PFSK-1 (cell line): ENCODE measurements around the gene PDGFC.

Experiments
- FOXP2 ChIP-seq: optimal IDR thresholded peaks from 2 replicates; pipeline ENCODE3; 2011; ENCODE audit warnings: borderline replicate concordance, control low read depth, inconsistent platforms; ENCODE audit not compliant: insufficient read depth; ENCODE audit errors: extremely low read length, extremely low read depth
- POLR2AphosphoS5 ChIP-seq: IDR thresholded peaks from 2 replicates; pipeline ENCODE4 v1.6.1; 2012; ENCODE audit warnings: low read depth, mild to moderate bottlenecking, control low read depth, low read length, moderate library complexity
- SIN3A ChIP-seq: IDR thresholded peaks from 2 replicates; pipeline ENCODE4 v1.6.1; 2012; ENCODE audit warnings: mild to moderate bottlenecking, low read length, moderate library complexity, borderline replicate concordance; ENCODE audit not compliant: insufficient read depth
- TAF1 ChIP-seq: IDR thresholded peaks from 2 replicates; pipeline ENCODE4 v1.6.1; 2012; ENCODE audit warnings: low read length, control low read depth, borderline replicate concordance; ENCODE audit not compliant: insufficient read depth
- TF ChIP-seq, protein P1 (sequence below), 2 experiments: IDR thresholded peaks; 2 replicates each; pipeline versions ENCODE4 v1.6.1 to v1.8.0; 2011 to 2012; ENCODE audit warnings: low read depth in 2 of 2, low read length in 2 of 2, control low read depth in 1 of 2, inconsistent platforms in 1 of 2, mild to moderate bottlenecking in 1 of 2, moderate library complexity in 1 of 2; ENCODE audit not compliant: insufficient read depth in 1 of 2

PDGFC gene

DNA sequence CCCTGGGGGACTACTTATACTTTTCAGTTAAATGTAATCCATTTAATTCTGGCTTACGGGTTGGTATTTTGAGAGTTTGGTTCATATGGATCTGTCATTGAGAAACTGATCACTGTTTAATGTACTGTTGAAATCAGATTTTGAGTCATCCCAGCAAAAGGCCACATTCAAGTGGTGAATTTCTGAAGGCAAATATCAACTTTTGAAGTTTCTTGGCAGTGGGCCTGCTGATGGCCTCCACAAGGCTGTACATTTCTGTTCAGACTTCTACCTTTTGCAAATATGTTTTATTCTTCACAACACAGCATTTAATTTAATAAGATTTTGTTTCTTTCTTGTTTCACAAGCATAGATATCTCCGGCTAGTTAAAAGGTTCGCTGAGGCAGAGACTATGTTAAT, 138.7 kb downstream of the PDGFC start:
- TF ChIP-seq SIN3A (no peak), FOXP2 (no peak), POLR2AphosphoS5 (no peak), TAF1 (no peak)
- TF ChIP-seq, protein P1, sequence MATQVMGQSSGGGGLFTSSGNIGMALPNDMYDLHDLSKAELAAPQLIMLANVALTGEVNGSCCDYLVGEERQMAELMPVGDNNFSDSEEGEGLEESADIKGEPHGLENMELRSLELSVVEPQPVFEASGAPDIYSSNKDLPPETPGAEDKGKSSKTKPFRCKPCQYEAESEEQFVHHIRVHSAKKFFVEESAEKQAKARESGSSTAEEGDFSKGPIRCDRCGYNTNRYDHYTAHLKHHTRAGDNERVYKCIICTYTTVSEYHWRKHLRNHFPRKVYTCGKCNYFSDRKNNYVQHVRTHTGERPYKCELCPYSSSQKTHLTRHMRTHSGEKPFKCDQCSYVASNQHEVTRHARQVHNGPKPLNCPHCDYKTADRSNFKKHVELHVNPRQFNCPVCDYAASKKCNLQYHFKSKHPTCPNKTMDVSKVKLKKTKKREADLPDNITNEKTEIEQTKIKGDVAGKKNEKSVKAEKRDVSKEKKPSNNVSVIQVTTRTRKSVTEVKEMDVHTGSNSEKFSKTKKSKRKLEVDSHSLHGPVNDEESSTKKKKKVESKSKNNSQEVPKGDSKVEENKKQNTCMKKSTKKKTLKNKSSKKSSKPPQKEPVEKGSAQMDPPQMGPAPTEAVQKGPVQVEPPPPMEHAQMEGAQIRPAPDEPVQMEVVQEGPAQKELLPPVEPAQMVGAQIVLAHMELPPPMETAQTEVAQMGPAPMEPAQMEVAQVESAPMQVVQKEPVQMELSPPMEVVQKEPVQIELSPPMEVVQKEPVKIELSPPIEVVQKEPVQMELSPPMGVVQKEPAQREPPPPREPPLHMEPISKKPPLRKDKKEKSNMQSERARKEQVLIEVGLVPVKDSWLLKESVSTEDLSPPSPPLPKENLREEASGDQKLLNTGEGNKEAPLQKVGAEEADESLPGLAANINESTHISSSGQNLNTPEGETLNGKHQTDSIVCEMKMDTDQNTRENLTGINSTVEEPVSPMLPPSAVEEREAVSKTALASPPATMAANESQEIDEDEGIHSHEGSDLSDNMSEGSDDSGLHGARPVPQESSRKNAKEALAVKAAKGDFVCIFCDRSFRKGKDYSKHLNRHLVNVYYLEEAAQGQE (IDR thresholded peaks at IDR 0.05; ENCODE audit: insufficient read depth in 1 of 2, low read depth in 2 of 2, low read length in 2 of 2), result no peak

DNA sequence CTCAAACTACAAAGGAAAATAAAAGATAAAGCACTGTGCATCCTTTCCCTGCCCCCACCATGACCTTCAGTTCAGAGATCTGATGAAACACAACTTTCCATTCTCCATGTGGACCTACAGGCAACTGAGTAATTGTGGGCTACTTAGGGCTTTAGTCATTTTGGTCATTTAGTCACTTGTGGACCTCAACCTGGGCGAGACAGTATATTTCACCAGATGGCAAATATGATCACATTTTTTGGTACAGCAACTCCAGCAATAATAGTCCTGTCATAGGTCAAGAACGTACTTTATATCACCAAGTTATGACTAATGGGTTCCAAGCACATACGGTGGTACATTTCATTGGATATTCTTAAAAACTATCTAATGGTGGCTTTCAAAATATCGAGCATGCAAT, 141.2 kb downstream of the PDGFC start:
- no peak for TF ChIP-seq FOXP2
- TF ChIP-seq POLR2AphosphoS5, result no peak
- no peak for TF ChIP-seq SIN3A
- no peak for TF ChIP-seq TAF1
- TF ChIP-seq, protein P1 (IDR thresholded peaks at IDR 0.05; ENCODE audit: insufficient read depth in 1 of 2, low read depth in 2 of 2, low read length in 2 of 2), result no peak

DNA sequence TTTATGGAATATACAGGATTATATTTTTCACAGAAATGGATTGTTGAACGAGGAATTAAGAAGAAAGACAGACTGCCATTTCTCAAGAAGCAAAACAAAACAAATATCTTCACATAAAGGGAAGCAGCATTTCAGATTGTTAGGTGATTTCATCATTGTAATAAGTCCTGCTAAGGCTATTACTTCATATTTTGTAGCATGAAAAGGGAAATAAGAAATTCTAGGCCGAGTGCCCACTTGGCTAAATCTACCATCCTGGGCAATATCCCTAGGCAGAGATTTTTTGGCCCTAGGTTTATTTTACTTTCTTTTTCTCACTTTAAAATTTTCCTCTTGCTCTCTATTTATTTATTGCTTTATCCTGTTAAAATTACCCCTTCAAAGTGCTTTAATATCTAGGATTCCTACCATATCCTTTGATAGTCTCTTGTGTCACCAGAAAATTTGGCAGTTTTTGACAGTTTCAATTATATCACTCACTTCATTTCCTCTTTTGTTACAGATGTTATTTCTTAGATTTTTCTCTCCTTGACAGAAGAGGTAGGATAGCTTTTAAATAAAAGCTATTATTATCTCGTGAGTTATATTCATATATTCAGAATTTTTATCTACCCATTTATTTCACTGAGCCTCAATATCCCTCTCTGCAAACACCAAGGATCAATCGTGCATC, 142.3 kb downstream of the PDGFC start:
- TF ChIP-seq FOXP2, result no peak
- TF ChIP-seq, protein P1 (IDR thresholded peaks at IDR 0.05; ENCODE audit: insufficient read depth in 1 of 2, low read depth in 2 of 2, low read length in 2 of 2), result no peak
- no peak for TF ChIP-seq SIN3A
- TF ChIP-seq POLR2AphosphoS5, result no peak

DNA sequence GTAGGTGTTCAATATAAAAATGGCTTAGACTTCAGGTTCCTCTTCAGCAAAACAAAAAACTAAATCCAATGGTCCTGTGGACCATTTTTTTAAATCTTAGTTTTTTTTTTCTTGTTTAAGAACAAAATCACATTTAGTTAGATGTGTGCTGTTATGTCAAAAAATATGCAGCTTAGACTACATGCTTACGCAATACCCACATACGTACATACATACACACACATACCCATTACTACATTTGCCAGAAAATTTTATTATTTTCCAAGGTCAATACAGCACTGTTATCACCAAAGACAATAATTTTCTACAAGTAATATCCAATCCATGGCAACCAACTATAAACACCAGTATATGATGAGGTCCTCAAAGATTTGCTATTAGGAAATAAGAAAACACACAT, 144.1 kb downstream of the PDGFC start:
- TF ChIP-seq SIN3A (no peak), POLR2AphosphoS5 (no peak), FOXP2 (no peak), TAF1 (no peak)
- TF ChIP-seq, protein P1 (IDR thresholded peaks at IDR 0.05; ENCODE audit: insufficient read depth in 1 of 2, low read depth in 2 of 2, low read length in 2 of 2), result no peak

DNA sequence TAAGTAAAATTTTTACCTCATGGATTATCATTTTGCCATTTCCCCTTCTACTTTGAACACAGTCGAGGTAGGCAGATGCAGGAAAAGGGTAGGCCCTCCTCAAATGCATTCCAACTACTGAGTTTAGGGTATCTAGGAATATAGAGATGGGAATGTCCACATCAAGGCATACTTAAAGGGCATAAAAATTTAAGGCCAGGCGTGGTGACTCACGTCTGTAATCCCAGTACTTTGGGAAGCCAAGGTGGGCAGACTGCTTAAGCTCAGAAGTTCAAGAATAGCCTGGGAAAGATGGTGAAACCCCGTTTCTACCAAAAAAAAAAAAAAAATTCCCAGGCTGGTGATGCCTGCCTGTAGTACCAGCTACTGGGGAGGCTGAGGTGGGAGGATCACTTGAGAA, 146.5 kb downstream of the PDGFC start:
- TF ChIP-seq, protein P1 (IDR thresholded peaks at IDR 0.05; ENCODE audit: insufficient read depth in 1 of 2, low read depth in 2 of 2, low read length in 2 of 2), result no peak
- TF ChIP-seq FOXP2 (no peak), TAF1 (no peak), SIN3A (no peak), POLR2AphosphoS5 (no peak)
